ENCODE measurements around the gene RGS17.

DNA sequence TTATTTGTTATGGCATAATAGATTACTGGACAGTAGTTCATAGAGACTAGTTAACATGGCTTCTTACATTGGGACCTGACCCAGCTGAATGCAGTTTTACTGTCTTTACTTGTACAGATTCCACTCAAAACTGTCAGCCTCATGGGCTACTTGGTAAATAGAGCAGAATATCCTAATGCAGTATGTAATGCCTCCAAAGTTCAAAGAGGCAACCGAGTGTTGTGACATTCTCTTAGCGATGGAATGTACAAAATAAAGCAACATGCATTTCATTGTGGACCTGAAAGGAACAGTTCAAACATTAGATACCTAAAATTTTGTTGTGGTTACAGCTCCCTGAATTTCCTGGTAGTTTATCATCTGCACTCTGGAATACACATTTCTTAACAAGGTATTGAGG is 29.1 kb upstream of the RGS17 start:
- no peak for TF ChIP-seq SALL2 (tag by site-specific recombination; IDR thresholded peaks at IDR 0.05; ENCODE audit: borderline replicate concordance)
- TF ChIP-seq, protein P1, sequence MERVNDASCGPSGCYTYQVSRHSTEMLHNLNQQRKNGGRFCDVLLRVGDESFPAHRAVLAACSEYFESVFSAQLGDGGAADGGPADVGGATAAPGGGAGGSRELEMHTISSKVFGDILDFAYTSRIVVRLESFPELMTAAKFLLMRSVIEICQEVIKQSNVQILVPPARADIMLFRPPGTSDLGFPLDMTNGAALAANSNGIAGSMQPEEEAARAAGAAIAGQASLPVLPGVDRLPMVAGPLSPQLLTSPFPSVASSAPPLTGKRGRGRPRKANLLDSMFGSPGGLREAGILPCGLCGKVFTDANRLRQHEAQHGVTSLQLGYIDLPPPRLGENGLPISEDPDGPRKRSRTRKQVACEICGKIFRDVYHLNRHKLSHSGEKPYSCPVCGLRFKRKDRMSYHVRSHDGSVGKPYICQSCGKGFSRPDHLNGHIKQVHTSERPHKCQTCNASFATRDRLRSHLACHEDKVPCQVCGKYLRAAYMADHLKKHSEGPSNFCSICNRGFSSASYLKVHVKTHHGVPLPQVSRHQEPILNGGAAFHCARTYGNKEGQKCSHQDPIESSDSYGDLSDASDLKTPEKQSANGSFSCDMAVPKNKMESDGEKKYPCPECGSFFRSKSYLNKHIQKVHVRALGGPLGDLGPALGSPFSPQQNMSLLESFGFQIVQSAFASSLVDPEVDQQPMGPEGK (tag by site-specific recombination; IDR thresholded peaks at IDR 0.05) = no peak
- TF ChIP-seq ZNF366 (tag by site-specific recombination; conservative IDR thresholded peaks at IDR 0.05) = no peak
- TF ChIP-seq, protein P2, sequence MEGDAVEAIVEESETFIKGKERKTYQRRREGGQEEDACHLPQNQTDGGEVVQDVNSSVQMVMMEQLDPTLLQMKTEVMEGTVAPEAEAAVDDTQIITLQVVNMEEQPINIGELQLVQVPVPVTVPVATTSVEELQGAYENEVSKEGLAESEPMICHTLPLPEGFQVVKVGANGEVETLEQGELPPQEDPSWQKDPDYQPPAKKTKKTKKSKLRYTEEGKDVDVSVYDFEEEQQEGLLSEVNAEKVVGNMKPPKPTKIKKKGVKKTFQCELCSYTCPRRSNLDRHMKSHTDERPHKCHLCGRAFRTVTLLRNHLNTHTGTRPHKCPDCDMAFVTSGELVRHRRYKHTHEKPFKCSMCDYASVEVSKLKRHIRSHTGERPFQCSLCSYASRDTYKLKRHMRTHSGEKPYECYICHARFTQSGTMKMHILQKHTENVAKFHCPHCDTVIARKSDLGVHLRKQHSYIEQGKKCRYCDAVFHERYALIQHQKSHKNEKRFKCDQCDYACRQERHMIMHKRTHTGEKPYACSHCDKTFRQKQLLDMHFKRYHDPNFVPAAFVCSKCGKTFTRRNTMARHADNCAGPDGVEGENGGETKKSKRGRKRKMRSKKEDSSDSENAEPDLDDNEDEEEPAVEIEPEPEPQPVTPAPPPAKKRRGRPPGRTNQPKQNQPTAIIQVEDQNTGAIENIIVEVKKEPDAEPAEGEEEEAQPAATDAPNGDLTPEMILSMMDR (tag by site-specific recombination; IDR thresholded peaks at IDR 0.05) = no peak
